Stimulated activated CD4-positive, alpha-beta T cell treated with anti-CD3 and anti-CD28 coated beads, Interleukin-2, amount 100 ng/mL, for 48 hours (primary cell): ENCODE measurements around the gene ZFYVE27.

Source experiments
- DNase-seq, 2 donors: peaks; one replicate each; pipeline ENCODE4 v3.0.0-alpha.2; 2020

The ZFYVE27 gene

GRCh38 chr10:97752956-97753355, 16.0 kb downstream of the ZFYVE27 start:
- DNase-seq: no peak

DNA sequence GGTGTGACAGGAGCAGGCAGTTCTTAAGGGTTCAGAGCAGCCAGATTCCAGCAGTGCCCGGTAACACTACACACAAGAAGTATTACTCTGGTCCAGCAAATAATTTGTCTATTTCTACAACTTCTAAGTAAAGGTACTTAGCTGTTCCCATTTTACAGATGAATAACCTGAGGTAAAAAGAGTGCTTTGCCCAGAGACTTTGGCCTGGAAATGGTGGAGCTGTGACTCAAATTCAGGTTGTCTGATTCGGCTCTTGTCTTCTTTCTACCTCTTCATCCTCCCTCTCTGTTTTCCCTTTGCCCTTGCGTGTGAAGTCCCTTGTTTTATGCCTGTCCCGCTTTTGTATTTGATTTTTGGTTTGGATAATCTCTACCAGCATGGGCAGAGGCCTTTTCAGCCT, 17.8 kb downstream of the ZFYVE27 start:
- DNase-seq: no peak

DNA sequence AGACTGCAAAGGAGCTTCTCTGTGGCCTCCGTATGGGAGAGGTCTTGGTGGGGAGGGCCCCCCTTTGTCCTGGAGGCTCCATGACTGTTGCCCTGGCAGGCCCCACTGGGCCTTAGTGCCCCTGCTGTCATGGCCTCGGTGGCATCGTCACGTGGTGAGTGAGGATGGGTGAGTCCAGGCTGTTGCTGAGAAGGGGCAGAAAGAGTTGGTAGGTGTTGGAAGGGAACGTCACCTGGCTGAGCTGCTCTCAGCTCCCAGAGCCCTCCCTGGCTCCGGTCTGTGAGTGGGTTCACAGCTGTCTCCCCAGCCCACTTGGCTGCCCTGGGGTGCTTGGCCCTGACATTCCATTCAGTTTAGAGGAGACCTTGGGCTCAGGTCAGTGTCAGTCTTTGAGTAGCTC, 18.8 kb downstream of the ZFYVE27 start:
- no peak for DNase-seq

GRCh38 chr10:97757471-97757870, 20.5 kb downstream of the ZFYVE27 start:
- no peak for DNase-seq

DNA sequence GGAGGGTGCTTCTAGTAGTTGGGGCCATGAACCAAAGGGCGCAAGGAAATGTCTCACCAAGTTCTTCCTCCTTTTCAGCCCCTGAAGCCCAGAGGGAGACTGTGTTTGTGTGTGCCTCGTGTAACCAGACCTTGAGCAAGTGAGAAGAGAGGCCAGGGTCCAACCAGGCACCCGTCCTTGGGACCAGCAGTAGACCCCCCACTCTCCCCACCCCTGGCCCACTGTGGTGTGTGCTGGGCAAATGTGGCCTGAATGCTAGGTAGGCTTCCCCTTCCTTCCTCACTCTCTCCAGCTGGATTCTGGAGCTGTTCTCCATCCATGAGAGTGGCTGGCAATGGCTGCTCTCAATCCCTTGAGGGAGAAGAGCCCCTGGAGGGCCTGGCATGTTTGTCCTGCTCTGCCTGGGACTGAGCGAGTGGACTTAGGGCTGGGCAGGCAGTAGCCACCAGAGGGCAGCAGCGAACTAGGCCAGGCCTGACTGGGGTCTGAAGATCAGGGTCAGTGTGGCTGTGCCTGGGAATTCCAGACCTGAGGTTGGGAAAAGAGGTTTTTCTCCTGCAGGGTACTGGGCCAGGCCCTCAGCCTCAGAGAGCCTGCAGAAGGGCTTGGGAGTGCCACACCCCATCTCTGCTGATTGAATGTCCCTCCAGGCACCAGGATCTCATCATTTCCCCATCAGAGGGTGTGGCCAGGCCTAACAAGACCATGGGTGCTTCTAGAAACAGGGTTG, 22.4 kb downstream of the ZFYVE27 start:
- peak; percentile 40 to 54 for DNase-seq

- no peak for DNase-seq
Measured at GRCh38 chr10:97759946-97760345, 23.0 kb downstream of the ZFYVE27 start.

DNA sequence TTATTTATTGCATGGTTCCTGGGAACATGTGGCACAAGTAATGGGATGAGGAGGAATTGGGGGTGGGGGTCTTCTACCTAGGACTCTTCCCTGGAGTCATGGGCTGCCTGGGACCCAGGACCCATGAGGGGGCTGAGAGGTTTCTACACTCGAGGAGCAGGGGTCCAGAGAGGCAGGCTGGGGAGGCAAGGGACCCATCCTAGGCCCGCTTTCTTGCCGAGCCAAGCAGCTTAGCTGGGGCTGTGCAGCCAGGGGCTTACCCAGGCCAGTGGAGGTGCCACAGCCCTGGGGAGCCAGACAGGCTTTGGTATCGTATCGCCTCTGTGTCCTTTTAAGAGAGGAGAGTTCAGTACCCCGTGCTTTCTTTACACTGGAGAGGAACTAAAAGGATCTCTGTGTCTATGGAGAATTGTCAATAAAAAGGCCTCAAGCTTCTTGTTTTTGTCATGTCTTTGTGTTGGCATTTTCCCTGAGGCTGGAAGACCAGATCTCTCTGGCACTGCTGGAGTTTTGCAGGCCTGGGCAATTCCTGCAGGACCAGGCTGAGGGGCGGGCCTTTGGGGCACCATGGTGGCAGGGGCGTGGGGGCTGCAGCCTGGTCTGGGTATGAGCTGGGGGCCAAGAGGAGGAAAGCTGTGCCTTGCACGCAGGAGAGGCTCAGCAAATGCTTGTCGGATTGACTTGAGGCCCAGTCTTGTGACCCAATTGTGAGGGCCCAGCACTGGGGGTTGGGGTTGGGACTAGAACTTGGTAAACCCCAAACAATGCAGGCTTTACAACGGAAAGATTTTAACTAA, 23.7 kb downstream of the ZFYVE27 start:
- DNase-seq: no peak

DNA sequence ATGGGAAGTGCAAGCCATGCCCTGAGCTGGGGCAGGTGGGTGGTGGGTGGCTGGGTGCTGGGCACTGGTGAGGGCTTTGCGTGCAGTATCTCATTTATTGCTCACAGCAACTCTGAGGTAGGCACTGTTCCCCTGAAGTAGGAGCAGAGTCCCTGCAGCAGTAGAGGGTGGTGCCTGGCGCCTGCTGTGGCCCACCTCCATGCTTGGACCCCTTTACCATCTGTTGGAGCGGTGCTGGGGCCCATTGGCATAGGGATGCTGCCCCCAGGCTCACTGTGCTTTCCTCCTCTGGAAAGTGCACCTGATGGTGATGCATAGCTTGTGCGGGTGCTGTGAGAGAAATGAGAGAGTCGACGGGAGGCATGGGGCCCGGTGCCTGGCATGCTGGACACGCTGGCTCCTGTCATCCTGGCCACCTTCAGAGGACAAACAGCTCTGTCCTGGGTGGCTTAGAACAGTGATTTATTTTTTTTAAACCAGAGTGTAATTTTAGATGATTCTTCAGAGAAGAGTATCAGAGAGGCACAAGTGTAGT, 24.5 kb downstream of the ZFYVE27 start:
- DNase-seq: no peak

DNA sequence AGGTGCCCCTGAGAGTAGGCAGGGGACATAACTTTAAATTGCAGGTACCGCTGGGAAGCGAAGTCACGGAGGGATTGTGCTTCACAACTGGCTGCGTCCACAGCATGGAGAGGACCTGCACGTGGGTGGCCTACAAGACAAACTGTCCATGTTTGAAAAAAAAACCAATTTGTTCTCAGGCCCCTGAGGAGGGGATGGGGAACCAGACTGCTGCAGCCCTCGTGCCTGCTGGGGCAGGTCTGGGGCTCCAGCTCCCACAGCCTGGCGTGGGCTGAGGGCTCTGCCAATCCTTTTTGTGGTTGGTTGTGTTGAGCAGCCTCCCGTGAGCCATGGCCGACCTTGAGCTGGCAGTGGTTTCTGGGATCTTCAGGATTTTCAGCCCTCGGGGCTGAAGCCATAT, 25.1 kb downstream of the ZFYVE27 start:
- no peak for DNase-seq

DNA sequence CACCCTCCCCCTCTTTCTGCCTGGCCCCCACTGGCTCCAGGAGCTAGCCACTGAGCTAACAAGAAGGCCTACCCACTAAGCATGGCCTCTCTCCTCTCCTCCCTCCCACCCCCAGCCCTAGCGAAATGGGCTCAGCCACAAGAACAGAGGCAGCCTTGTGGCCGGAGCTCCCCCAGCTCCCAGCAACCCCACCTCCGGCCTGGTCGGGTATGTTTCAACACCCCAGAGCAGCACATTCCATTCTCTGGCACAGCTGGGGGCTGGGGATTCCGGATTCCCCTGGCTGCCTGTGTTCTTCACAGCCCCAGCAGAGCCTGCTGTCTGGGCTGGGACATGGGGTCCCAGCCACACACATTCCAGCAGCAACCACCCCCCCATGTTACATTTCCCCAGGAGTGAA, 25.9 kb downstream of the ZFYVE27 start:
- DNase-seq: no peak

GRCh38 chr10:97763411-97763810, 26.5 kb downstream of the ZFYVE27 start:
- no peak for DNase-seq

- DNase-seq: no peak
Measured at GRCh38 chr10:97763947-97764346, 27.0 kb downstream of the ZFYVE27 start.

GRCh38 chr10:97764519-97764931, 27.6 kb downstream of the ZFYVE27 start:
- no peak for DNase-seq

GRCh38 chr10:97765201-97765600, 28.3 kb downstream of the ZFYVE27 start:
- no peak for DNase-seq

DNA sequence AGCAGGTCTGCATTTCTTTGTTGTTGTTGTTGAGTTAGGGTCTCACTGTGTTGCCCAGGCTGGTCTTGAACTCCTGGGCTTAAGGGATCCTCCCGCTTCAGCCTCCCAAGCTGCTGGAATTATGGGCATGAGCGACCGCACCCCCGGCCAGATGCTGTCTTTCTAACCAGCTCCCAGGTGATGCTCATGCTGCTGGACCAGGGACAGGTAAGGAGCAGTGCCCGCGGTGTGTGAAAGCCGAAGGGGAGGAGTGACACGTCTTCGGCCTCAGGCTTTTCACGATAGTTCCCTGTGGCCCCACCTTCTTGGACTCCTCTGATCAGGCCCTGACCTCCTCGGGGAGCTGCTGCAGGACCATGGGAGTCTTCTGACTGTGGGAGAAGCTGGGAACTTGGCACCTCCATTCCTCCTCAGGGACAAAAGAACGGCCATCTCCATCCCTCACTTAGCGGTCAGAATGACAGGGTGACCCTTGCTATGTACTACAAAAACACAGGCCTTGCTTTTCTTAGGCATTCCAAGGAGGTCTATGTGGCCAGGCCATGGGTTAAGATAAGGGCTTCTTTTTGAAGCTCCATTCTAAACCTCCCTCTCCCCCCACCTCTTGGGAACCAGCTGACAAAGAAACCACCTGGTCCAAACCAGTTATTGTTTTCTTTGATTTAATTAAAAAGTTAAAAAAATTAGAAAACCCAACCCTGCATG, 29.3 kb downstream of the ZFYVE27 start:
- no peak for DNase-seq

DNA sequence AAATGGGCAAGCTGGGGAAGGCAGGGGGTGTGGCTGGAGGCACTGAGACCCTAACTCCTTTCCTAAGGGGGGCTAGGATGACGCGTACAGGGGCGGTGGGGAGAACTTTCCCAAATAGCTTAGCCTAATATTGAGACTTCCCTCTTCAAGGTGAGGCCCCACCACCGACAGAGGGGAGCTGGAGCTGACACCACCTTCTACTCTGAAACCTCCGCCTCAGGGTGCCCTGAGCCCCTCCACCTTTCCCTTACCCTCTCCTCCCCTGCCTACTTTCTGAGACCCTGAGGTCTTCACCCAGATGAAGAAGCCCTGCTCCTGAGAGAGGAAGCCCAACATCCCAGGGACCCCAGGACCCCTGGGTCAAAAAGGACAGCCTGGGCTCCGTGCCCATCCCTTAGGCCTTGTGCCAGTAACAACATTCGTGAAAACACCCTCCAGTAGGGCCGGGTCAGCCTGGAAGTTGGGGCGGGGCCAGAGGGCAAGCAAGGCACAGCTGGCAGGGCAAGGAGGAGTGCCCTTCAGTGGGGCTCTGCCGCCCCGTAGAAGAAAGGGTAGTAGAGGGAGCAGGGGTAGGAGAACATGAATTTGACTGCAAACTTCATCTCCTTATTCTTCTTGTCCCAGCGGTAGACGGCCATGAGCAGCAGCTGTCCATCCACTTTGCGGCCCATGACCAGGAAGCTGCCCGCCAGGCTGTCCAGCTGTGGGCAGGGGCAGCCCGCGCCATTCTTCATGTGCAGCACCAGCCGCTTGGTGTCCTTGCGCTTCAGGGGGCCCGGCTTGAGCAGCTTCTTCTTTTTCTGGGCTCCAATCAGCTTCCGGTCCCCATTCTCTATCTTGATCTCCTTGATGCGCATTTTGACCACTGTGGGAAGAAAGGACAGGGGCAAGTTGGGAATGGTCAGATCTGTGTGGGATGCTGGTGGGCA, 30.3 kb downstream of the ZFYVE27 start:
- no peak for DNase-seq

- no peak for DNase-seq
Measured at GRCh38 chr10:97768322-97769315, 31.7 kb downstream of the ZFYVE27 start.

DNA sequence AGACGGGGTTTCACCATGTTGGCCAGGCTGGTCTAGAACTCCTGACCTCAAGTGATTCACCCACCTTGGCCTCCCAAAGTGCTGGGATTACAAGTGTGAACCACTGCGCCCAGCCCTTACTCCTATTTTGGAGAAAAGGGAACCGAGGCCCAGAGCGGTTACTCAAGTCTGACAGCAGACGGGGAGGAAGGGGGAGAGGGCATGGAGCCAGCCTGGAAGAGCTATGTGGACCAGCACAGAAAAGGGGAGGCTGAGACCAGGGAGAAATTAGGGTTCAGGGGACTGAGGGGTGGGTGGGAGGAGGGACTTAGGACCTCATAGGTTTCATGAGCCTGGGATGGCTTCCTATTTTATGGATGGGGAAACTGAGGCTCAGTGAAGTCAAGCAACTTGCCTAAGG, 33.3 kb downstream of the ZFYVE27 start:
- DNase-seq: no peak

- DNase-seq: no peak
Measured at GRCh38 chr10:97771055-97771891, 34.3 kb downstream of the ZFYVE27 start.
